GM21515 (cell line): ENCODE measurements around the gene TOMM5.

Experiments used
- ATAC-seq: cut with Tn5 transposase; IDR thresholded peaks from one replicate; pipeline ENCODE4 v1.9.1; 2021; ENCODE audit not compliant: unreplicated experiment

The TOMM5 gene

GRCh38 chr9:37563806-37564513 lies 28.4 kb downstream of the TOMM5 start:
- ATAC-seq = no peak

GRCh38 chr9:37562826-37563225 lies 29.6 kb downstream of the TOMM5 start:
- no peak for ATAC-seq

DNA sequence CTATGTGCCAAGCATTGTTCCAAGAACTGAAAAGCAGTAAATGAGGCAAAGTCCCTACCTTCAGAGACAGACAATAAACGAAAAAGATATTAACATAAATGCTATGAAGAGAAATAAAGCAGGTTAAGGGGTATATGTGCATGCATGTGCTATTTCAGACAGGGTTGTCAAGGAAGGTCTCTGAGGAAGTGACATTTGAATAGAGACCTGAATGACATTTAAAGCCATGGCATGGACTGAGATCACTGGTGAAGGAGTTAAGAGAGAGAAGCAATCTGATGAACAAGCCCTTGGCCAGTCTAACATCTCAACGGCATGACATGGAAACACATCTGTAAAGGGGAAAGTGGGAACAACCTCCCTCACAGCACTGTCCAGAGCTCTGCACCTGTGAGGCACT lies 30.7 kb downstream of the TOMM5 start:
- ATAC-seq = no peak

- ATAC-seq = no peak
These were observed 32.4 kb downstream of the TOMM5 start for GRCh38 chr9:37559855-37560592.

DNA sequence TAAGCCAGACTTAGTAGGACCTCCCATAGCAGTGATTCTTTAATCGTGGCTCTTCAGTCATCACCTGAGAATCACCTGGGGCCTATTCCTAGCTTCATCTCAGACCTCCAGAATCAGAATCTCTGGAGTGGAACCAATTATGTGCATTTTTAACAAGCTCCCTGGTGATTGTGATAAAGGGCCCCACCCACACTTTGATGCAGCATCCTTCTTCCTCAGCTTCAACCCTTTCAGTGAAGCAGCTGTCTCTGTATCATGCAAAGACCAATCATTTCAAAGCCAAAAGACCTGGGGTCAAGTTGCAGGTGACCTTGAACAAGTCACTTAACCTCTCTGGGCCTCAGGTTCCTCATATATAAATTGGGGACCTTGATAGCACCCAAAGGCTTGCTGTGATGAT lies 33.3 kb downstream of the TOMM5 start:
- no peak for ATAC-seq

GRCh38 chr9:37555786-37556185 lies 36.6 kb downstream of the TOMM5 start:
- ATAC-seq = no peak

GRCh38 chr9:37554318-37554717 lies 38.1 kb downstream of the TOMM5 start:
- no peak for ATAC-seq

- no peak for ATAC-seq
These were observed 40.5 kb downstream of the TOMM5 start for GRCh38 chr9:37551888-37552287.

- no peak for ATAC-seq
These were observed 40.9 kb downstream of the TOMM5 start for GRCh38 chr9:37551468-37551867.

- ATAC-seq = no peak
These were observed 41.6 kb downstream of the TOMM5 start for GRCh38 chr9:37550781-37551180.

DNA sequence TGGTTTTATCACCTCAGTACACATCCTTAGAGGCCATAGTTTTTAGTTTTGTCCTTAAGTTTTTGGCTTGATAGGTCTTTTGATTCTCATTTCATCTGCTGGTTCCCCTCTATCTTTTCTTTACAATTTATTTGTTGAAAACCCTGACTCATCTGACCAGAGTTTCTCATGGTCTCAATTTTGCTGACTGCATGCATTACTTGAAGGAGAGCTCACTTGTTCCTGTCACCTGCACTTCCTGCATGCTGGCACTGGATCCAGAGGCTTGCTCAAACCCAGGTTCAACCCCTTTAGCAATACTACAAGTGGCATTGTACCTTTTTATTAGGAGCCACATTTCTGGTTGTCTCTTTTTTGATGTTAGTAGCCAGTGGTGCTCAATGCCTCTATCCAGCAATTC lies 42.9 kb downstream of the TOMM5 start:
- no peak for ATAC-seq

DNA sequence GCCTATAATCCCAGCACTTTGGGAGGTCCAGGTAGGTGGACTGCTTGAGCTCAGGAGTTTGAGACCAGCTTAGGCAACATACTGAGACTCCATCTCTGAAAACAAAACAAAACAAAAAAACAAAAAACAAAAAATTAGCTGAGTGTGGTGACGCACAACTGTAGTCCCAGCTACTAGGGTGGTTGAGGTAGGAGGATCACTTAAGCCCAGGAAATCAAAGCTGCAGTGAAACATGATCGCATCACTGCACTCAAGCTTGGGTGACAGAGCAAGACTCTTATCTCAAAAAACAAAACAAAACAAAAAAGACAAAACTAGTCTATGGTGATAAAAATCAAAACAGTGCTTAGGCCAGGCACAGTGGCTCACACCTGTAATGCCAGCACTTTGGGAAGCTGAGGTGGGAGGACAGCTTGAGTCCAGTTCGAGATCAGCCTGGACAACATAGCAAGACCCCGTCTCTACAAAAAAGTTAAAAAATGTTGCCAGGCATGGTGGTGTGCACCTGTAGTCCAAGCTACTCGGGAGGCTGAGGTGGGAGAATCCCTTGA lies 45.0 kb downstream of the TOMM5 start:
- no peak for ATAC-seq

DNA sequence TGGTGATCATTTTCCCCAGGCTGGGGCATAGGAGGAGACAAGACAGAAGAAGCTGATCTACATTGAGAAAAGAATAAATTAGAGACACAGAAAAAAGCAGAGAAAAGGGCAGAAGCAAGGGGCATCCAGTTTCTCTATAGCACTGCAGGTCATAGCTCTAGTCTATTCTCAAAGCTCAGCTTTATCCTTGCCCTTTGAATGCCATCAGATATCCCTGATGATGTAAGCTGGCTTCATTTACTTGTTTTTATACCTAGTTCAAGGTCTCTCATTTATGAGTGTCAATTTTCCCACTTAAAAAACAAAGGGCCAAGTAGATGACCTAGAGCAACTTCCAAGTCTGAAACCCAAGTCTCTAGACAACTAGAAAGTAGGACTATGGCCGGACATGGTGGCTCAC lies 48.9 kb downstream of the TOMM5 start:
- no peak for ATAC-seq

GRCh38 chr9:37542895-37543294 lies 49.5 kb downstream of the TOMM5 start:
- no peak for ATAC-seq

DNA sequence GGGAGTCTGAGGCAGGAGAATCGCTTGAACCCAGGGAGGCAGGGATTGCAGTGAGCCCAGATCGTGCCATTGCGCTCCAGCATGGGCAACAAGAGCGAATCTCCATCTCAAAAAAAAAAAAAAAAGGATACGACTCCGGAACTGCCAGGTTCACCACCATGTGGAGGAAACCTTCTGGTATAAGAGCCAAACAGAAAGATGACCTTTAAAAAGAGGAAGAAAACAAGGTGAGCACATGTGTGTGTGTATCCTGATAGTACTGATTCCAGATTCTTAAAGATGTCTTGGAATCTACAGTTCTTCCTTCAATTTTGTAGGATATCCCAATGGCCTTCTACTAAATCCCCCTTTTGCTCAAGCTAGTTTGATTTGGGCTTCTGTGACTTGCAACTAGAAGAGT lies 49.9 kb downstream of the TOMM5 start:
- no peak for ATAC-seq

GRCh38 chr9:37541465-37541864 lies 50.9 kb downstream of the TOMM5 start:
- ATAC-seq = no peak

DNA sequence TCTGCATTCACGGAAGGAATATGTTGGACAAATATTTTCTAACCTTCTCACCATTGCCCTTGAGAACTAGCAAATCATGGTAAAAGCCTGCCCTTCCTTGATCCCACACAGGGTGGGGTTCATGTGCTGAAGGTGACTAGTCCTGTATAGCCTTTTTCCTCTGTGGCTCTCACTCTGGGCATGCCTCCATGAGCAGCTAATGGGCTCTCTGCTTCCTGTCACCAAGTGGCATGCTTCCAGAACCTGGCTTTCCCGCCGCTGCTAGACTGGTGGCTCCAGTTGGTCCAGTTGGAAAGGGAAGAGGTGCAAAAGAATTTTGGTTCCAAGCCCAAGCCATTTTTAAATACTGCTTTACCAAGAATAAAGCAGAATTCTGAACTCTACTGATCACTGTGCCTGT lies 51.8 kb downstream of the TOMM5 start:
- no peak for ATAC-seq

- no peak for ATAC-seq
These were observed 52.8 kb downstream of the TOMM5 start for GRCh38 chr9:37539634-37540033.
